NCI-H345 (cell line): ENCODE measurements around the gene GFAP.
A peak's percentile ranks its signal among the peaks of the same experiment; 100 is the strongest.

Experiments used
- DNase-seq: peaks from one replicate; lab custom pipeline; 2025; lab: John Stamatoyannopoulos, UW

The GFAP gene

GRCh38 chr17:44931376-44931775 lies 16.1 kb upstream of the GFAP start:
- DNase-seq = no peak

- DNase-seq = no peak
Observed at GRCh38 chr17:44930667-44931066, 15.4 kb upstream of the GFAP start.

- DNase-seq = no peak
Observed at GRCh38 chr17:44928950-44929720, 13.8 kb upstream of the GFAP start.

GRCh38 chr17:44928136-44928535 lies 12.8 kb upstream of the GFAP start:
- no peak for DNase-seq

DNA sequence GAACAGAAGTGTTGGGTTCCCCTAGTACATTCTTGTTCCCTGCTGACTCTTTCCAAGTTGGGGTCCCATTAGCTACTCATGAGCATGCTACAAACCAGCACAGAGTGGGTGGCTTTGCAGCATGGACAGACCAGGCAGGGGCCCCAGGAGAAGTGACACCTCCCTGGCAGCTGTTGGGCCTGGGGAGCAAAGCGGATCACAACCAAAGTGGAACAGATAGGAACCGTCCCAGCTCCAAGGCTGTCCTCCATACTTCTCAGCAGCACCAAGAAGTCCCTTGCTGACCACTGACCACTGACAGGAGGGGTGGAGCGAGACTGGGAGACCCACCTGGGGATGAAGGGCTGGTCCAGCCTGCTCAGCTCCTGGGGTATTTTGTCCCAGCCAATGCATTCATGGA lies 12.4 kb upstream of the GFAP start:
- no peak for DNase-seq

DNA sequence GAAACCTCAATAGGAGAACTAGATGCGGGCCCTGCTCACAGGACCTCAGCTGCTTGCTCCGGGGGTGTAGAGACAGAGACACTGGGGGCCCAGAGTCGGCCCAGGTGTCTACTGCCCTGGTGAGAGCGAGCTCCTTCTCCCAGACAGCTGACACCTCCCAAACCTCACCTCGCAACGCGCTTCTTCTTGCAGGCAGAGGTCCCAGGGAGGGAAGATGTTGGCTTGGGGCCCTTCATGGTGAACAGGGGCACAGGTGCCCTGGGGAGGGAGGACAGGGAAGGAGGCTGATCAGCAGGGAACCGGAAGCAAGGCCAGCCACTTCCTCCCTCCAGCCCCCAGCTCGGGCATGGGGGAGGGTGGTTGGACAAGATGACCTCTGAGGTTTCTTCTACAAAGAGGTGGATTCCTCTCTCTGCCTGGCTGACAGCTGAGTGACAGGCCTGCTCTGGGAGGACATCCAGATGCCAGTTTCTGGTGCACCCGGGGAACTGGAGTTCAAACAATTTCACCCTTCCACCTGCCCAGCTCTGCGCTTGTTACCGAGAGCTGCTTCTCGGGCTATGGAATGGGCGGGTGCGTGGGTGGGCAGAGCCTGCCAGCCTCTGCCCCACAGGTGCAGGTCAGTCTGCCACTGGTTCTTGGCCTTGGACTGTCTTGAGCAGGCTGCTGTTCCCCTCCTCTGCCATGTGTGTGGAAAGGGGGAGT lies 11.7 kb upstream of the GFAP start:
- no peak for DNase-seq

- no peak for DNase-seq
Observed at GRCh38 chr17:44925731-44926697, 10.7 kb upstream of the GFAP start.

DNA sequence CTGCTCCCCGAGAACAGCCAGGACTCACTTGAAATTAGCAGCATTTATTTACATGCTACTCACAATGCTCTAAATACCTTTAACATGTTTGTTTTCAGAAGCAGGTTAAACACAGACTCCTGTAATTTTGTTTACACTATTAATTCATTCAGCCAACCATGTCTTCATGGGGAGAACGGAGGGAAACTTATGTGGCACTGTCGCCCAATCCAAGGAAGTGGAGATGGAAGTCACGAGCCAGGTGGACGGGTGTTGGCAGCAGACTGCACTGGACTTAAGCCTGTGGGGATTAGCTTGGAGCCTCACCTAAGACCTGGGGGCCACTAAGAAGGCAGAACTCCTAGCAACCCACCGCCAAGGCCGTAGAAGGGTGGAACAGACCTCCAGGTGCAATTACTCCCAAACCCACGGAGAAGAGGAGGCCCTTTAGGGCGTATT lies 8.8 kb upstream of the GFAP start:
- DNase-seq = no peak

DNA sequence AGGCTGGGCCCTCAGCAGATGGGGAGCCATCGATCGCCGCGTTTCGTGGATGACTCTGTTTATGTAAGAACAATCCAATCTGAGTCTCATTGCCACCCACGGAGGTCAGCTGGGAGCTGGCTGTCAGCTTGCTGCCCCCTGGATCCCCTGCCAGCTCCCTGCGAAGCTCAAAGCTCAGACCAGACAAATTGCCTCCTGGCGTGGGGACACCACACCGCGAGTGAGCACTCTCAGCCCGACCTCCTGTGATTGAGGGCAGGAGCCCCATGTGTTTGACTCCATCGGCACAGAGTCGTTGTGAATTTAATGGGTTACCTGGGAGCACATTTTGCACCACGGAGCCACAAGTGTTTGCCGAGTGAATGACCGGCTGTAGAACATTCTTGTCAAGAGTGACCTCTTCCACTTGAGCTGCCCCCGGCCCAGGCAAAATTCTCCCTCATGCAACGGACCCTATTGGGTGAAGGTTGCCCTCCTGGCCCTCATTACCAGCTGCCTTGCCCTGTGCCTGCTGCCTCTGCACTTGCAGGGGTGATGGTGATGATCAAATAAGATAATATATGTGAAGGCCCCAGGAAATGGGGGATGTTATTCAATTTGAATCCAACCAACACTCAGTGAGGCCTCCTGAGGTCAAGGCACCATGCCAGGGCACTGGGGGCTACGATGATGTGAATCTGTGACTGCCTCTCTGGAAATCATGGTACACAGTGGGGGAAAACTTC lies 7.6 kb upstream of the GFAP start:
- DNase-seq = no peak

DNA sequence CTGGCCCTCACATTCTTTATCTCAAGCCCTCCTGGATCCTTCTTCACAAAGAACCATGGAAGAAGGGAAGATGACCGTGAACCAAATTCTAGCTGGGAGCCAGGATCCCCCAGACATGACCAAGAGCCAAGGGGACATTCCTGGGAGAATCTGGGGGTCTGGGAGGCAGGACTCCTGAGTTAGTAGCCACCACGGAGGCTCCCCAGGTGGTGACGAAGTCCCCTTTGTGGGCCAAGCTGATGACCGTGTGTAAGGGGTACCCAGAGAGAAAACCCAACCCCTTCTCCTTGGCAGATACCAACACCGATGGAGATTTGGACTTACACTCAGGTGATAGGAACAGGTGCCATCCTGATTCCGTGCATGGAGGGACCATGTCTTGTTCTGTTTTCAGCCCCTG lies 6.8 kb upstream of the GFAP start:
- DNase-seq = no peak

DNA sequence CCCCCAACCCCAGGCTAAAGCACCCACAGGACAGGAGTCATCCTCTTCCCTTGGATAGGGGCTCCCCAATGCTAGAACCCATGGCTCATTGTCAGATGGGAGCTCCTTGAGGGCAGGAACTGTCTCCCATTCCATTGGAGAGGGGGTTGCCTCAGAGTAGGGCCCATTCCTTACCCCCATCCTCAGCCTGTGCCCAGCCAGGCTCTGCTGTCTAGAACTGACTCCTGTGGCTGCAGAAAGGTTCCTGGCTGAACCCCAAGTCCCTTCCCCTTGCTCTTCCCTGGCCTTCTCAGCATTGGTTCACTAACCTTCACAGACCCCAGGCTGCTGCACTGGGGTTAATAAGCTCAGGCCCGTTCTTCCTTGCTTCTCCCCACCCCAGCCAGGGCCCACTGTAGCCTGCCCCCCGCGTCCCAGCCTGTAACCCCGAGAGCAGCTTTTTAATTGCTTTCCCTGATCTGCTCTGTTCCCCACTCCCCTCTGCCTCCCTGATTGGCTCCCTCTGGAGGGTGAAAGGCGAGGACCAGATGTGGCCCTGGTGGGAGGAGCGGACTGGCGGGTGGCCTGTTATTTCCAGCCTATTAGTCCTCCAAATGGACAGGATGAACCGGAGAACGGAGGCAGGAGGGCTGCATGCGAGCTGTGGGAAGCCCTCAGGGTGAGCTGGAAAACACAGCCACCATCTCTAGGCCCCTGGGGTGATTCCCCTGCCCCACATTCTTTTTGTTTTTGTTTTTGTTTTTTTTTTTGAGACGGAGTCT lies 6.0 kb upstream of the GFAP start:
- no peak for DNase-seq

DNA sequence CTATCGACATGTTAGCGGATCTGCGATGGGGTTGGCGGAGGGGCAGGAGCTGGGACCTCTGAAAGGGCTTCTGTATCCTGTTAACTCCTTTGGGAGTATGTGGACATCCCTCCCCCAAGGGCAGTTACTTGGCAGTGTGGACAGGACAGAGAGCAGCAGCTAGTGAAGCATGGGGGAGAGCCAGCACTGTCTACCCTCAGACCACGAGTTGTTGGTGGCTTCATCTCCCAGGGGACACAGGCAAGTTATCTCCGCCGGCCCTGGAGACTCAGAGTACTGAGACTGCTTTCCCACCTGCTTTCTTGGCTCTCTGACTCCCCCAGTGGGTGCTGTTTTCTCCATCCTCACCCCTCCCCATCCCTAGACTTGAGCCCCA lies 5.3 kb upstream of the GFAP start:
- no peak for DNase-seq

GRCh38 chr17:44919885-44920564 lies 4.7 kb upstream of the GFAP start:
- DNase-seq = peak; percentile 74

- DNase-seq = no peak
Observed at GRCh38 chr17:44919411-44919810, 4.1 kb upstream of the GFAP start.

GRCh38 chr17:44918006-44918405 lies 2.7 kb upstream of the GFAP start:
- no peak for DNase-seq

DNA sequence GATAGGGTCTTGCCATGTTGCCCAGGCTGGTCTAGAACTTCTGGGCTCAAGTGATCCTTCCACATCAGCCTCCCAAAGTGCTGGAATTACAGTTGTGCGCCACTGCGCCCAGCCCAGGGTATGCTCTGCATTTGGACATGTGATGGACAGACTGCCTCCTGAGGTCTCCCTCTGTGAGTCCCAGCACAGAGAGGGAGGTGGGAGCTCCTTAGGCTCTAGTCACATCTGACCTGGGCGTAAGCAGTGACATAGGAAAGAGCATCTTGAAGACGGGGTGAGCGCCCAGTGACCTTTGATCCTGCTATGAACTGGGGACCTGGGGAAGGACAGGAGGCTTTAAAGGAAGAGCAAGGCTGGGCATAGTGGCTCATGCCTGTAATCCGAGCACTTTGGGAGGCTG lies 2.2 kb upstream of the GFAP start:
- DNase-seq = no peak

- no peak for DNase-seq
Observed at GRCh38 chr17:44916781-44917241, 1.5 kb upstream of the GFAP start.

DNA sequence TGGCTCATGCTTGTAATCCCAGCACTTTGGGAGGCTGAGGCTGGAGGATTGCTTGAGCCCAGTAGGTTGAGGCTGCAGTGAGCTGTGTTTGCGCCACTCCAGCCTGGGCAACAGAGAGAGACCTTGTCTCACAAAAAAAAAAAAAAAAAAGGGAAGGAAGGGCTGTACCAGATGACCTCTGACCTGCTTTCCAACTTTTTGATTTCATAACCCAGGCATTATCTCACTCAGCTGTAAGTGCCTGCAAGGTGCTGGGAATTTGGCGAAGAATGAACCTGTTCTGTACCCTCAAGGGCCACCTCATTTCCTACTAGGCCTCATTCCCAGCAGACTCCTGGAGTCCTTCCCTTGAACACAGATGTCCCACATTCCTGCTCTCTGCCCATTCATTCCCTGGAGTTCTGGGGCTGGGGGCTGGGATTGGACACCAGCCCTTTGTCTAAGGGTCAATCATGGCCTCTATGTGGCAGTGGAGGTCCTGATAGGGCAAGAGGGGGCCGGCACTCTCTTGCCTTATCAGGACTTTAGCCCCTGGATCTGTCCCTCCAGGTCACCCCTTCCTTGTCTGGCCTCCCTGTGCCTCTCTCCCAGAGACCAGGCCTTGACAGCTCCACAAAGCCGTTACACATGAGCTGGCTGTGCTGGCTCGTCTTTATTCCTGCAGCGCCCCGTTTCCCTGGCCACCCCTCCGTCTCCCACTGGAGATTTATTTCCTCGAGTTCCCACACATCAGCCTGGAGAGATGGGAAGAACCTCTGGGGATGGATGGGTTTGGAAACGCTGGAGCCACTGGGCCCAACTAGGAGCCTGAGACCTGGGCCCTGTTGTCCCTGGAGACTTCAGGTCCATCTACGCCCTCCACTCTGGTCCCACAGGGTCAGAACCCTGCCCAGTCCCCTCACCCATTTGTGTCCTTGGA lies 821 bp upstream of the GFAP start:
- DNase-seq = no peak

DNA sequence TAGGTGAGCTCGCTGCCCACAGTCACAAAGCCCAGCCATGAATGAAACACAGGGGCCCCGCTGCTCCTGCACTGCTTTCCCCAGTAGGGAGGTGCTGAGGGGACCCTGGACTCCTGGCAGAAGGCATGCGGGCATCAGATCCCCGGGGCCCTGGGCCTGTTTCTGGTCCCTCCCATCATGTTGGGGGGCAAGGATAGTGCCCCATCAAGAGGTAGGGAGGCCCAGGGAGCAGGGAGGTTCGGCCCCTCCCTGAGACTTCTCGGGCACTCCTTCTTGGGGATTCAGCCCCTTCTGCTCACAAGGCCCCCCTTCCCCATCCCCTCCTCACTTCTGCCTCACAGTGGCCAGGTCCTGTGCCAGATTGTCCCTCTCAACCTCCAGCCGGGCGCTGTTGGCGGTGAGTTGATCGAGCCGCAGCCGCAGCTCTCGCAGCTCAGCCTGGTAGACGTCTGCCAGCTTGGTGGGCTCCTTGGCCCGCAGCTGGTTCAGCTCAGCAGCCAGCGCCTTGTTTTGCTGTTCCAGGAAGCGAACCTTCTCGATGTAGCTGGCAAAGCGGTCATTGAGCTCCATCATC lies 515 bp downstream of the GFAP start:
- no peak for DNase-seq
